ENCODE data around the gene FHIT.

DNA sequence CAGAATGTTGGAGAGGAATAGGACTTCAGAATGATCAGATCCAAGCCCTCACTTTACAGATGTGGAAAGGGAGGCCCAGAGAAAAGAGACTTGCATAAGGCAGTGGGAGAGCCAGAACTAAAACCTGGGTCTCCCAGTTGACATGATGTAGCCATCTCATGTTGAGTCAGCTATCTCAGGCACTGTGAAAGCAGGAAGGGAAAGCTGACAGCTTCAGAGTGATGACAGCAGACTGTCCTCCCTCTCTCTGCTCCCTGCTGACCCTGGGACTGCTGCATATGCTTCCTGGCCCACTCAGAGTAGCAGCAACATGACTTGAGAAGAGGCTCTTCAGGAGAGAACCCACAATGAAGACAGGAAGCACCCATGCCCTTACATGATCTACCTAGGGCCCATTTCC, 14.7 kb downstream of the FHIT start:
- TF ChIP-seq, protein P1, sequence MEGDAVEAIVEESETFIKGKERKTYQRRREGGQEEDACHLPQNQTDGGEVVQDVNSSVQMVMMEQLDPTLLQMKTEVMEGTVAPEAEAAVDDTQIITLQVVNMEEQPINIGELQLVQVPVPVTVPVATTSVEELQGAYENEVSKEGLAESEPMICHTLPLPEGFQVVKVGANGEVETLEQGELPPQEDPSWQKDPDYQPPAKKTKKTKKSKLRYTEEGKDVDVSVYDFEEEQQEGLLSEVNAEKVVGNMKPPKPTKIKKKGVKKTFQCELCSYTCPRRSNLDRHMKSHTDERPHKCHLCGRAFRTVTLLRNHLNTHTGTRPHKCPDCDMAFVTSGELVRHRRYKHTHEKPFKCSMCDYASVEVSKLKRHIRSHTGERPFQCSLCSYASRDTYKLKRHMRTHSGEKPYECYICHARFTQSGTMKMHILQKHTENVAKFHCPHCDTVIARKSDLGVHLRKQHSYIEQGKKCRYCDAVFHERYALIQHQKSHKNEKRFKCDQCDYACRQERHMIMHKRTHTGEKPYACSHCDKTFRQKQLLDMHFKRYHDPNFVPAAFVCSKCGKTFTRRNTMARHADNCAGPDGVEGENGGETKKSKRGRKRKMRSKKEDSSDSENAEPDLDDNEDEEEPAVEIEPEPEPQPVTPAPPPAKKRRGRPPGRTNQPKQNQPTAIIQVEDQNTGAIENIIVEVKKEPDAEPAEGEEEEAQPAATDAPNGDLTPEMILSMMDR (IDR thresholded peaks at IDR 0.05; ENCODE audit: low read depth, low read length, poor library complexity, severe bottlenecking): no peak
- no peak for TF ChIP-seq EZH2phosphoT487 (IDR thresholded peaks at IDR 0.05; ENCODE audit: borderline replicate concordance, low read length)
